ENCODE measurements around the gene KCNQ2.

The KCNQ2 gene

DNA sequence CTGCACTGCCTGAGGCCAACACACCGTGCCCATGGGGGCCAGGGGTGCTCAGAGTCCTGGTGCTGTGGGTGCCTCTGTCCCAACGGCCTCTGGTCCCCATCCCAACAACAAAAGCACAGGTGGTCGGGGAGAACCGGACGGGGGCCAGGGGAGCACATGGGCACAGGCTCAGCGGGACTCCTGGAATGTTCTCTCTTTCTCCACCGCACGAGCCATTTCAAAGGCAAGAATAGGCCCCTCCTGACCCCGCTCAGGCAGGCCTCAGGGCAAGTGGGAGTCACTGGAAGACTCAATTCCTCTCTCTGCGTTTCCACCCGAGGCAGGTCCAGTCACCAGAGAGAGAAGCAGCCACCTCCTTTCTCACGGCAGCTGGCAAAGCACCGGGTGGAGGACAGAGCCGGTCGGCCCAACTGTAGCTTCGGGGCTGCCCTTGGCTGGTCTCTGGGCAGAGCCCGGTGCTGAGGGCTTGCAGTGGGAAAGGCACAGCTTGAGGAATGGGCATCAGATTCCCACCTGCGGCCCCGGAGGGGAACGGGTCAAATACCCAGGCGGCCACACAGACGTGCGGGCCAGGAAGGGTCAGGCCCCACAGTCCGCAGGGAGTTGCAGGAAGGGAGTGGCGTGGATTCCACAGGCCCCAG lies 55.2 kb downstream of the KCNQ2 start:
- no peak for DNase-seq (ENCODE audit: low read depth)

DNA sequence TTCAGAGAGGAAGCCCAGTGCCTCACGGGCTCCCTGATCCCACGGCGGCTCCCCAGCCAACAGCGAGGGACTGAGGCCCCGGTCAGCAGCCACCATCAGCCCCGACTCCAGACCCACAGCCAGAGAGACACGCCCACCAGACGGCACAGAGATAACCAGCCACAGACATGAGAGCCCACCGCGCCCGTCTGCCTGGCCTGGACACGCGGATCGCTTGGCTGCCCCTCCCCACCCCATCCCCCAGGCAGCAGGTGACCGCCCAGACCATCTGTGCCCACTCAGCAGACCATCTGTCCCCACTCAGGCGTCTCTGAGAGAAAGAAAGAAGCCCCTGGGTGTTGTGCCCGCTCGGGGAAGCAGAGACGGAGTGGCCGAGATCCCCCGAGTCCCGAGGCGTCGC lies 55.8 kb downstream of the KCNQ2 start:
- DNase-seq (ENCODE audit: low read depth) = no peak

DNA sequence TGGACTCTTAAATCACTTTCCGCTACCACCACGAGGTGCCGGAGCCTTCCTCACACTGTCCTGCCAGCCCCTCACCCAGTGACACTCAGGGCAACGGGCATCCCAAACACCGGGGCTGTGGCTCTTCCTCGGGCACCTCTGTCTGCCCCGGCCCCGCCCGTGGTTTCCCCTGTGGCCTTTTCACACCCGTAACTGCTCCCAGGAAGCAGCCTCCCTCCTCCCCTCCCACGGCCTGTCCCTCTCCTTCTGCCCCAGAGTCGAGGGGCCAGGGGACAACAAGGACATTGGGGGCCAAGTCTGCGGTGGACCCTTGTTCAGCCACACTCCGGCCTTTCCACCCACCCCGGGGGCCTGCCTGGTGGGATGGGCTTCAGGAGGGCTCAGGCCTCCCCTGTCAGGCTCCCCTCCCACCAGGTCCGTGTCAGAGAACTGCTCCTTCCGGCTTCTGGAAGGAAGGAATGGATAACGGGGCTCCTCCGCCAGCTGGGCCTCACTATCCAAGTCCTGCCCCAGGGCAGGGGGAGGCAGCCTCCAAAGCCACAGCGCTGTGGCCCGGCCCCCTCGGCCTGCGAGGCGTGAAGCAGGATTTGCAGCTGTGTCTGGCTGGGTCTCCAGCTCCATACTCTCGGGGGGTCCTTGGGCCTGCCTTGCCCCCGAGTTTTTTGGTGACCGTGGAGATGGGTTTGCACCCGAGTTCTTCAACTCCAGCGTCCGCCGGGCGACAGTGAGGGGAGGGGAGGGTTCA lies 56.6 kb downstream of the KCNQ2 start:
- no peak for DNase-seq (ENCODE audit: low read depth)

DNA sequence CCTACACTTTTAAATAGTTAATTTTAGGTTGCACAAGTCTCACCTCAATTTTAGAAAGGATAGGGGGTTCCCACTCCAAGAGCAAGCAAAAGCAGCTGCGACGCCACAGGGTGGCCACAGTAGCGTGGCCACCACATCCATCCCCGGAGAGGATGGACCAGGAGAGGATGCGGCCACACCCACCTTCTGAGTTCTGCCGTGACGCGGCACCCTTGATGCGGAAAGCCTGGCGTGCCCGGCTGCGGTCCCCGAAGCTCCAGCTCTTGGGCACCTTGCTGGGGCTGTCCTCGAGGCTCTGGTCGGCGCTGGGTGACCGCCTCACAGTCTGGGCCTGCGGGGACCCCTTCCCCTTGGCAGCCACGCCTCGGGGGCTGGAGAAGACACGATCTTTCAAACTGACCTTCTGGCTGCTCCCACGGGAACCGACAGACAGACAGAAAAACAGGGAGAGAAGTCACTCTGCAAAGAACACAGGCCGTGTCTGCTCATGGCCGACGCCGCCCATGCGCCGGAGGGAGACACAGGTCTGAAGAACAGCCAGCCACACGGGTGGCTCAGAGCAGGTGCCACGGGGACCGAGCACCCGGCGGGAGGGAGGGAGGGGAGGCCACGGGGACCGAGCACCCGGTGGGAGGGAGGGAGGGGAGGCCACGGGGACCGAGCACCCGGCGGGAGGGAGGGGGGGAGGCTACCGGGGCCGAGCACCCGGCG lies 57.6 kb downstream of the KCNQ2 start:
- no peak for DNase-seq (ENCODE audit: low read depth)

DNA sequence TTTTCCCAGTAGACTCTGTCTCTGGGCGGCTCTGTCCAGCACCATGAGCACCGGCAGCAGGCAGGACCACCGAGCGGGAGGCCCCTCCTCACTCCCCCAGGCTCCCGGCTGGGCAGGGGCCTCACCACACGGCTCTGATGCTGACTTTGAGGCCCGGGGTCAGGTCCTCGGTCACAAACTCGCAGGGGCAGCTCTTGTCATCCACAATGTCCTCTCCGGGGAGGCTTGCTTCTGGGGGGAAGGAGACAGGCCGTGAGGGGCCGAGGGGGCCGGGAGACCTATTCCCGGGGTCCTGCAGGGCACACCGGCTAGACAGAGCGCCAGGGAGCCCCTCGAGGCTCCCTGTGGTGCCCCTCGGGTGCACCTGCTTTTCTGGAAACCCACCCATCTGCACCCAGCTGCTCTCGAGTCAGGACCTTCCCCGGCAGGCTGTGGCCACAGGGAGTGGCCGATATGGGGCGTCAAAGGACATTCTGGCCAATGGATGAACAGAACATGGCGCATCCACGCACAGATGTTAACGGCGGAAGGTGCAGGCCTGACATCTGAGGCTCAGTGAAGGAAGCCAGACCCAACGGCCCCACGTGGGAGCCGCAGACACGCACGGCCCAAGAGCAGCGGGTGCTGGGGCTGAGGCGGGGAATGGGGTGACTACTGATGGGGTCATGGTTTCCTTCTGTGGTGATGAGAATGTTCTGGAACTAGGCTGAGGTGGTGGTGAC lies 58.3 kb downstream of the KCNQ2 start:
- DNase-seq (ENCODE audit: low read depth) = no peak

DNA sequence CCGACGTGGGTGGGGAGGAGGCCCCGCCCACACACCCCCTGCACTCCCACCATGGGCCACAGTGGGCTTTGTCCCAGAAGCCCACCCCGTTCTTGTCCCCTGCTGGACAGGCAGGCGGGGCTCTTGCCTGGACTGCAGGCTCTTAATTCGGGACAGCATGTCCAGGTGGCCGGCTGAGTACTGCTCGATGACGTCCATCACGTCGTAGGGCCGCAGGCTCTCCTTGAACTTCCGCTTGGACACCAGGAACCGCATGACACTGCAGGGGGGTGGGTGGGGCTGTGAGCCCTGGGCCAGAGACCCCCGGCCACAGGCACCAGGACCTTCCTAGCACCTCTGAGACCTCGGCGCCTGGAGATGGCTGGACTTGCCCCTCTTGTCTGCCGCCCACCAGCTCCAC lies 59.1 kb downstream of the KCNQ2 start:
- DNase-seq (ENCODE audit: low read depth) = no peak

DNA sequence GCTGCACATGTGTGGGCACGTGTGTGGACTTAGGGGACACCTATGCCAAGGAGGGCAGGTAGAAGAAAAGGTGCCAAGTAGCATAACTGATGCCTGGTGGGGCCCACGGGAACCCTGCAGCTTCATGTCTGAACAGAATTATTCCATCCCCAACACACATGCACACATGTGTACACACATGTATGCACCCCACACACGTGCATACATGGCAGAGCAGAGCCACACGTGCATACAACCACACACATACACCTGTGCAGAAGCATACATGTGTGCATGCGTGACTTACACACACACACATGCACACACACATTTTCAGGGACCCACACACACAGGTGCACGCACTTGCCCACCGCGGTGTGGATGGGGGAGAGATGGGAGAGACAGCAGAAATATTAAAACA lies 59.6 kb downstream of the KCNQ2 start:
- no peak for DNase-seq (ENCODE audit: low read depth)

DNA sequence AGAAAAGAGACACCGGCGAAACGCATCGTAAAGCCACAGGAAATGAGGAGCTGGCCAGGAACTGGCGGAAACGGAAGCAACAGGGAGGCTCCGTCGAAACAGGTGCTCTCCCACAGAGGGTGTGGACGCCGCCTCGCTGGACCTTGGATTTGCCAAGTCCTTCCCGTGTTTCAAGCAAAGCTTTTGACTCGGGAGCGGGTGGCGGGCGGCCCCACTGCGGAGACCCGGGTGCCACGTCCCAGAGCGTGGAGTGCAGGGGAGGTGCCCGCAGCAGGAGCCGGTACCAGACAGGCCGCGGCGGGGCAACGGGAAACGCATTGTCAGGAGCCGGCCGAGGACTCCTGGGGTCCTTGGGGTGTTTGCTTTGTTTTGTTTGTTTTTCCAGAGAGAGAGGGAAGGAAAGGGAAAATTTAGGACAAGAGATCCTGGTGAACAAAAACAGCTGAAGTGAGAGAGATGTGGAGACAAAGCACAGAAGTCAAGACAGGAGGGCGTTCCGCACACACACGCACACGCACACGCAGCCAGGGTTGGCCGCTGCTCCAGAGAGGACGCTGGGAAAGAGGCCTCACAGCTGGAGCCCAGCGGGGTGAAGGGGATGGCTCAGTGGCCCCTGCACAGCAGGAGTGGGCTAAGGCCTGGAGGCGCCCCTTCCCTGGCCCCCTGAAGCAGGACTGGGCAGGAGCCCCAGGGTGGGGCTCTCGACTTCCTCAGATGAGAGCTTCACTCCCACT lies 60.4 kb downstream of the KCNQ2 start:
- no peak for DNase-seq (ENCODE audit: low read depth)

DNA sequence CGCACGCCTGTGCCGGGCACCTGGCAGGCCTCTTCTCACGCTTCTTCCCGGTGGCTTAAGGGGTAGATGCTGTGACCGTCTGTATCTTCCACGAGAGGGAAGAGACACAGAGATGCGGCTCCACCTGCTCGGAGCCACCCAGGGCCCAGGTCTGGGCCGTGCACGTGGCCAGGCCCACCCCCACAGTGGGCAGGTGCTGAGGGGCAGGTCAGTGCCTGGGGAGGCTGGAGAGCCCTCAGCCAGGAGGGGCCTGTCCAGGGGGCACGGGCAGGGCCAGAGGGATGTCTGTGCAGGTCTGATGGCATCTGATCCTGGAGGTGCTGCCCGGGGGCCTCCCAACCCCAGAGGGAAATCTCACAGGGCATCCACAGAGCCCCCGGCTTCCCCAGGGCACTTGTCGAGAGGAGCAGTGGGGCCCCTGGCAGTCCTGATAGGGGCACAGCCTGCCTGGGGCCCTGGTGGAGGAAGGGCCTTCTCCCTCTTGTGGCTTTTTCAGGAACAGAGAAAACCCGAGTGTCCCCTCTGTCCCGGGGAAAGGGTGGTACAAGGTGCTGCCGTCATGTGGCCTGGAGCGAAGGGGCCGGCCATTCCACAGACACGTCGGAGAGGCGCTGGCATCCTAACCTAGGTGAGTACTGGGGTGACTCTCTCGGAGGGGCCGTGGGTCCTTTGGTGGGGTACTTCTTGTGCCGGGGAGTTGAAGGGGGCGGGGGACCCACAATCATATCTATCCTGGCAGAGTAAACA lies 61.1 kb downstream of the KCNQ2 start:
- no peak for DNase-seq (ENCODE audit: low read depth)

DNA sequence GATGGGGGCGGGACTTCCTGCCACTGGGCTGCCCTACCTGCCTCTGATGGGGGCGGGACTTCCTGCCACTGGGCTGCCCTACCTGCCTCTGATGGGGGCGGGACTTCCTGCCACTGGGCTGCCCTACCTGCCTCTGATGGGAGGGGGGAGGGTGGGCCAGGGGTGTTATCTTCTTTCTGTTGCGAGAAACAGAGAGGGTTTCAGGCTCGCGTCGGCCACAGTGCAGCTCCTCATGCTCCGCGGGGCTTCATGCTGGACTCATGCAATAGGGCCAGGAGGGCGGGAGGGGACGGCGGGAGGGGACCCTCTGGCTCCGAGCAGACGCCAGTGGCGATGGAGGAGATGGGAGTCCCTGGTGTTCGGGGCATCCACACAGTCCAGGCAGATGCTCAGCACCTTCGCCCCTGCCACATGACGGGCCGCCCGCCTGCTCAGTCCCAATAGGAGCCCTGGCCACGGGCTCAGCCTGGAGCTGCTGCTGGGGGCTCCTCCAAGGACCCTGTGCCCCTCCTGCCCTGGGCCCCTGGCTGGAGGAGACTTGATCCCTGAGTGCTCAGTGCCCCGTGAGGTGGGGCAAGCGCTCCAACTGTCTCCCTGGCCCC lies 62.5 kb downstream of the KCNQ2 start:
- DNase-seq (ENCODE audit: low read depth) = no peak

DNA sequence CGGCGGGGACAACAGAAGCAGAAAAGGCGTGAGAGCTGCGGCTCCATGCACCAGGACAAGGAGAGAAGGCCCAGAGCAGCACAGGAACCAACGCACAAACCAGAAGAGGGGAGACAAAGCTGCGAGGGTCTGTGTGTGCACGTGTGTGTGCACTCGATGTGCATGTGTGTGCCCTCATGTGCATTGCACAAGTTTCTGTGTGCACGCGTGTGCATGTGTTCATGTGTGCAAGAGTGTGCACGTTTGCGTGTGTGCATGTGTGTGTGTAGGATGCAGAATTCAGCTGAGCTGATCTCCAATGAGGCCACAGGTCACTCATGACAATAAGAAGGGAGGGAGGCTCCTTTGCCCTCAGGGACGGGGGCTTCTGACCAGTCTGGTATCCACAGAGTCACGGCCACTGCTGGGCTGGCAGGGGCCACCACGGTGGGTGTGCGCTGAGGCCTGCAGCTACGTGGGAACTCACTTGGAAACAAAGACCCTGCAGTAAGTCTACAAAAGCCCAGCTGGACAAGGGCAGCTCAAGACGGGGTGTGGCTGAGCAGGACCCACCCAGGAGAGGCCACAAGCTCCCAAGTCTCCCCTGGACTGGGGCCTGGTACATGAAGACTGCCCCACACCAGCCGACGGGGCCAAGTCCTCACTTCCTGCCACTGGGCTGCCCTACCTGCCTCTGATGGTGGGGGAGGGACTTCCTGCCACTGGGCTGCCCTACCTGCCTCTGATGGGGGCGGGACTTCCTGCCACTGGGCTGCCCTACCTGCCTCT lies 63.2 kb downstream of the KCNQ2 start:
- no peak for DNase-seq (ENCODE audit: low read depth)

DNA sequence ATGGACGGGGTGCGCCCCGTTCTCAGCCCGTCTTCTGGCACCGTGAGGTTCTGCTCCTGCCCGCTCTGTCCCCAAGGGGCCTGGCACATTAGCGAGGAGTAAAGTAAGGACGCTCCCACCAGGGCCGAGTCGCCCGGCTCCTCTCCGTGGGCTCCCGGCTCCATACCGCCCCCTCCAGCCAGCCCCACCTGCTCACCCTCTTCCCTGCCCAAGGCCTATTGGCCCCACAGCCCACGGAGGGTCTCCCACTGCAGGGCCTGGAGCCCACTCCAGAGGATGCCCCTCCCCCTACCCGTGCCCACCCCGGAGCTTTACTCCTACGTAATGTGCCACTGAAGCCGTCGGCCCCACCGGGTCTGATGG lies 63.8 kb downstream of the KCNQ2 start:
- no peak for DNase-seq (ENCODE audit: low read depth)

DNA sequence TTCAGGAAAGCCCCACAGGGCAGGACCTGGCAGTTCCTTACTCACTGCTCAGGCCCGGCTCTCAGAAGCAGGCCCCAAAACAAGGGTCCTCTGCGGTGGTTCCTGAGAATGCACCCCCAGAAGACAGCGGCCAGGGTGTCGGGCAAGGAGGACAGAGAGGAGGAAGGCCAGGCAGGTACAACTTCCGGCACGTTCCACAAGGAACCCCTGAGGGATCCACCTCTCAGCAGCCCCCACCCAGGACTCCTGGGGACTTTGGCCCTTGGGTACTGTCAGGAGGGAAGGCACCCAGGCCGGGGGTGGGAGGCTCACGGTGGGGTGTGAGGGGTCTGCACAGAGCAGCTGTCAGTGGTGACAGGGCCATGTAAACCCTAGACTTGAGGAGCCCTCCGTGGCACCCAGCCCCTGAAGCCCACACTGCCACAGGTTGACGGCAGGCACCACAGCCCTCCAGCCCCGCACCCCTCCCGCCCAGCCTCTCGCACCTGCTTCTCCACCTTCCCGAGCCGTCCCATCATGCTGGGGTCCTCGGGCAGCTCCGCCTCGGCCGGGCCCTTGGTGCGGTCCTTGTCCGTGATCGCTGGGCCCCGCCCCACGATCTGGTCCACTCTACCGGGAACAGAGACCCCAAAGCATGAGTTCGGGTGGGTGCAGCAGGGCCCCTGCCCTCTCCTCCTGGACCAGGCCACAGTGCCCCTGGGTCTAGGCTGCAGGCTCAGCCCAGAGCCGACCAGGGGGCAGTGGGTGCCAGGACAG lies 64.3 kb downstream of the KCNQ2 start:
- DNase-seq (ENCODE audit: low read depth) = no peak

DNA sequence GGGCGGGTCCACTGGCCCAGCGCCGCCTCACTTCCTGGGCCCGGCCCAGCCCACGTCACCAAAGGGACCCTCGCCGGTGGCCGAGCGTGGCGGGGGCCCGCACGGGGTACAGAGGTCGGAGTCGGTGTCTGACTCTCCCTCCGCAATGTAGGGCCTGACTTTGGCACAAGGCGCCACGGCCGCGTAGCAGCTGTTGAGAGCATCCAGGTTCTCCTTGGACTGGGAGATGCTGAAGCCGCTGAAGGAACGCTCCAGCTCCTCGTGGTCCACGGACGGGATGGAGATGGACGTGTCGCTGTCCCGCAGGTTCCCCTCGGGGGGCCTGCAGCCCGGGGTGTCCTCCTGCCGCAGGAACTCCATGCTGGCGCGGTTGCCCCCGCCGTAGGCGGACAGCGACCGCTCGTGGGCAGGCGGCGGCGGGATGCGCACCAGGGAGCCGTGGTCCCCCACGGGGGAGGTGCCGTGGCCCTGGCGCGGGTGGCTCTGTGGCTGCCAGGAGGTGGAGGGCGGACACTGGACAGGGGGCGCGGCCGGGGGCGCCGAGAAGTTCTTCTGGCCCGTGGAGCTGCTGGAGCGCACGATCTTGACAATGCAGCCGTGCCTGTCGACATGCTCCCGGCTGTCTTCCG lies 65.7 kb downstream of the KCNQ2 start:
- no peak for DNase-seq (ENCODE audit: low read depth)

DNA sequence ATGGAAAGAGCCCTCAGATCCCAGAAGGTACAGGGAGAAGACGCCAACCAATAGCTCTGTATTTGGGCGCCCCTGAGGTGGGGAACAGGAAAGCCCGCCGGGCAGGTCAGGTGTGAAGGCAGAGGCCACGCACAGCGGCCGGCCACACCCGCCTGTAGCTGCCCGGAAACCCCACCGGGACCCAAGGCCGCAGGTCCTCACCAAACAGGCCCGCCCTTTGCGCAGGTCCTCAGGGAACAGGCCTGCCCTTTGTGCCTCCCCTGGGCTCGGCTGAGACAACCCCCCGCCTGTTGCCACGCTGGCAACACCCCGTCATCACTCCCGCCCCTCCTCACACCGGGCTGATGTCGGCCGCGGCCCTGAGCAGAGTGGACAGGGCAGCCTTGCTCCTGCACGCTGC lies 66.4 kb downstream of the KCNQ2 start:
- DNase-seq (ENCODE audit: low read depth) = no peak

DNA sequence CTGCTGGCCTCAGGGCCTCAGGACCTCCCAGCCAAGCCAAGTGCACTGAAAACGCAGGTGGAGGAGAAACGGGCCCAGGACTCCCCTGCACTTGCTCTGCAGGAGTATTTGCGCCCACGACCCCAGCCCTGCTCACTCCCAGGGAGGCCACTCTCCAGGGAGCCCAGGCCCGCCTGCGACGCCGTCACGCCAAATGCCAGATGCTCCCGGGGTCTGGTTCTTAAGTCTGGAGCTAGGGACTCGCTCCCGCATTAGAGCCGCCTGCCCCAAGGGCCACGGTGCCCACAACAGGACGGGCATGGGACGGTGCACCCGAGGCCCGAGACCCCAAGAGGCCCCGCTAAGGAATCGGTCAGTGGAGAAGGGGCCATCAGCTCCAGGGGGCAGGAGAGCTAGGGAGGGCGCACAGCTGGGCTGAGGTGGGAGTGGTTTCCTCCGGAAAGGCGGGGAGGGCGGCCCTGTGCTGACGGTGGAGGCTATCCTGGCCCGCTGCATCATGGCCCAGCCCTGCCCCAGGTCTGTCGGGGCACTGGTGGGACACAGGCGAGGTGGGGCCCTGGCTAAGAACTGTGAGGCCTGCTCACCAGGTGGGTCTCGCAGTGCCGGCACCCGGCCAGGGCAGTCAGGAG lies 67.2 kb downstream of the KCNQ2 start:
- no peak for DNase-seq (ENCODE audit: low read depth)

DNA sequence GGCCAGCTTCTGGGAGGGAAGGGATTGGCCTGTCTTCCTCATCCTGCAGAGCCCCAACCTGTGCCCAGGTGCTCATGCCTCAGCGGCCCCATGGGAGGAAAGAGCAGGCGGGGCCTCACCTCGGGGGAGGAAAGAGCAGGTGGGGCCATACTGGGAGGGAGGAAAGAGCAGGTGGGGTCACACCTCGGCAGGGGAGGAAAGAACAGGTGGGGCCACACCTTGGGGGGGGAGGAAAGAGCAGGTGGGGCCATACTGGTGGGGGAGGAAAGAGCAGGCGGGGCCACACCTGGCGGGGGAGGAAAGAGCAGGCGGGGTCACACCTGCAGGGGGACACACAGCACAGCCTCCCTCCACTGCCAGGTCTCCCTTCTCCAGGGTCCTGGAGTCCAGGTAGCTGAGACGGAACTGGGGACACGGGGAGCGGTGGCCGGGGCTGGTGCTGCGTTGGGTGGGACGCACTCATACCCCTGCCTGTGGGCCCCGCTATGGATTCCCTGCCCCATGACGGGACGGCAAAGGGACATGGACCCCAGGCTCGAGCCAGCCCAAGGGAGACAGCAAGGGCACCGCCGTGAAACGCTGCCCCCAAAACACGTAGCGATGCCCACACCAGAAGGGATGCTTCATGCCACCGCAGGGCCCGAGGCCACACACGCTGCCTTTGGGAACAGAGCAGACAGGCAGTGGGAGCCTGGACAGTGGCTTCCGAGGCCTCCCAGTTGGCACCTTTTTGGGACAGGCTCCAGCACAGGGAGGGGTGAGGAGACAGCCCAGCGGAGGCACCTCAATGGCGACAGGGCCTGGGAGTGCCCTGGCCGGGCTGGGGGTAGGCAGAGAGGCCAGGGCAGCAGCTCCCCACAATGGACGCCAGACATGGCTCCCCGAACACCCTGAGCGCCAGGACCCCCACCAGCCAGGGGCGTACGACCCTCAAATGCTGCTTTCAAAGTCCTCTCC lies 68.0 kb downstream of the KCNQ2 start:
- DNase-seq (ENCODE audit: low read depth) = no peak

All from GM04503 (cell line).